Smooth muscle cell of trachea (primary cell): Measurements from ENCODE around the gene GJD3. TPM values are rescaled to one million over a fixed set of nuclear protein-coding genes. Genes with fewer than 3 reads are reported as not detected.

Experiments
- total RNA-seq: library from RNA; depleted of rRNA; stranded (reverse); fragments of >200 nt; gene quantifications from 2 replicates; pipeline ENCODE4 v1.2.1, GENCODE V29; 2014

Gene GJD3, protein sequence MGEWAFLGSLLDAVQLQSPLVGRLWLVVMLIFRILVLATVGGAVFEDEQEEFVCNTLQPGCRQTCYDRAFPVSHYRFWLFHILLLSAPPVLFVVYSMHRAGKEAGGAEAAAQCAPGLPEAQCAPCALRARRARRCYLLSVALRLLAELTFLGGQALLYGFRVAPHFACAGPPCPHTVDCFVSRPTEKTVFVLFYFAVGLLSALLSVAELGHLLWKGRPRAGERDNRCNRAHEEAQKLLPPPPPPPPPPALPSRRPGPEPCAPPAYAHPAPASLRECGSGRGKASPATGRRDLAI
- total RNA-seq, result 3.8 and 16.2 TPM in 2 replicates

DNA sequence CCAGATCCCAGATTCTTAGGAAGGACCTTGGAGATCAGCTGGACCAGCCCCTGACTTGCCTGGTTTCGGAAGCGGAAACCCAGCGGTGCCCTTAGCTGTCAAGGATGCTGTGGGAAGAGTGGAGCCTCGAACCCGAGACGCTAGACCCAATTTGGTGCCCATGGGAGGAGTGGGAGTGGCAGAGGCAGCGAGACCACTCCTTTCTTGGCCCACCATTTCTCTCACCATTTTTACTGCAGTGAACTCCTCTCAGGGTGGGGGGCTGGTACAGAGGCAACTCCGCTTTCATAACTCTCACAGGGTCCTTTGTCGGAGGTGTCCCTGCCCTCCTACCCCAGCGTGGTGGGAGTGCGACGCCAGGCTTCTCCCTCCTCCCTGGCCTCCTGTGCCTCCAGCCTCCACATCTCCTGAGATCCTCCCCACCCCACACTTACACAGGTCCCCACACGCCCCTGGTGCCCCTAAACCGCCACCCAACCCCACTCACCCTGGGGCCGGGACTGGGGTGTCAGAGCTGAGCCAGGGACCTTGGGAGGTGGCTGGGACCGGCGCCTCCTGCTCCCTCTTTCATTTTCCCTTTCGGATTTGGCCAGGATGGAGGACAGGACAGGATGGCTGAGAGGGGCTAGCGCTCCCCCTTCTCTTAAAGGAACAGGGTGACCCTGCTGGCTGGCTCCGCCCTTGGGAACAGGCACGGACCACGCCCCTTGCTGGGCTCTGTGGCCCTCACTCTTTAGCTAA is at the start of gene GJD3:
Gene GJD3, minus strand, starts transcription at position 617 of the 741 bp plus-strand sequence. CDS start 922 bp downstream, outside the sequence.

Other genes starting within 250 kb of the GJD3 start
- gene MSL1, start 242.8 kb downstream of the GJD3 start, total RNA-seq, result 48.6 and 54.7 TPM in 2 replicates
- 32.9 and 33.7 TPM in 2 replicates for gene CASC3, start 224.2 kb downstream of the GJD3 start, total RNA-seq
- gene RAPGEFL1, start 187.3 kb downstream of the GJD3 start, total RNA-seq, result 1.2 and 2.5 TPM in 2 replicates
- 7.6 and 8.1 TPM in 2 replicates for gene WIPF2, start 145.4 kb downstream of the GJD3 start, total RNA-seq
- gene CDC6, start 76.9 kb downstream of the GJD3 start, total RNA-seq, result 0.99 and 9.0 TPM in 2 replicates
- 8.6 and 14.7 TPM in 2 replicates for gene RARA, start 55.6 kb downstream of the GJD3 start, total RNA-seq
- gene TOP2A, start 53.2 kb upstream of the GJD3 start, total RNA-seq, result 6.5 and 149 TPM in 2 replicates
- 443 and 722 TPM in 2 replicates for gene IGFBP4, start 78.7 kb upstream of the GJD3 start, total RNA-seq
- under 0.01 TPM in 1 of 2 replicates, not detected in the other for gene TNS4, start 136.9 kb upstream of the GJD3 start, total RNA-seq
- not detected in 2 replicates for gene CCR7, start 200.7 kb upstream of the GJD3 start, total RNA-seq